ENCODE measurements around the gene SMLR1.

- no peak for TF ChIP-seq POLR2AphosphoS5 (IDR thresholded peaks at IDR 0.05; ENCODE audit: insufficient read depth in 1 of 2, low read depth in 1 of 2)
- no peak for TF ChIP-seq POLR2A (IDR thresholded peaks at IDR 0.05)
- peak in 2 of 3 experiments; percentile 21 to 34 for TF ChIP-seq CTCF (IDR thresholded peaks at IDR 0.05)
Measured at GRCh38 chr6:130843575-130844320, 16.5 kb downstream of the SMLR1 start.
